IMR-90 (cell line): Measurements from ENCODE around the gene MRPS26.

Experiments
- CEBPB ChIP-seq: IDR thresholded peaks from 2 replicates; pipeline ENCODE4 v1.6.1; 2012; ENCODE audit warnings: low read depth, low read length, improper control_type of control experiment
- CHD1 ChIP-seq: IDR thresholded peaks from 2 replicates; pipeline ENCODE4 v1.6.1; 2012; ENCODE audit warnings: low read depth, low read length, improper control_type of control experiment
- FOS ChIP-seq: fragments of 150-350 bp; IDR thresholded peaks from 2 replicates; pipeline ENCODE4 v1.6.1; 2016; ENCODE audit warnings: low read depth, low read length
- MAZ ChIP-seq: IDR thresholded peaks from 2 replicates; pipeline ENCODE4 v1.6.1; 2012; ENCODE audit warnings: low read depth, mild to moderate bottlenecking, low read length, improper control_type of control experiment, moderate library complexity, borderline replicate concordance
- MXI1 ChIP-seq: IDR thresholded peaks from 2 replicates; pipeline ENCODE4 v1.6.1; 2012; ENCODE audit warnings: low read depth, mild to moderate bottlenecking, low read length, moderate library complexity, borderline replicate concordance
- POLR2A ChIP-seq: IDR thresholded peaks from 2 replicates; pipeline ENCODE4 v1.6.1; 2012; ENCODE audit warnings: mild to moderate bottlenecking, low read depth, low read length
- RAD21 ChIP-seq: IDR thresholded peaks from 2 replicates; pipeline ENCODE4 v1.6.1; 2012; ENCODE audit warnings: low read length, improper control_type of control experiment
- RFX5 ChIP-seq: IDR thresholded peaks from 2 replicates; pipeline ENCODE4 v1.8.0; 2012; ENCODE audit warnings: low read depth, mild to moderate bottlenecking, low read length, moderate library complexity
- TF ChIP-seq, protein P1 (sequence below): conservative IDR thresholded peaks from 2 replicates; pipeline ENCODE4 v1.5.1; 2012; ENCODE audit warnings: mild to moderate bottlenecking, low read depth, low read length, improper control_type of control experiment

DNA sequence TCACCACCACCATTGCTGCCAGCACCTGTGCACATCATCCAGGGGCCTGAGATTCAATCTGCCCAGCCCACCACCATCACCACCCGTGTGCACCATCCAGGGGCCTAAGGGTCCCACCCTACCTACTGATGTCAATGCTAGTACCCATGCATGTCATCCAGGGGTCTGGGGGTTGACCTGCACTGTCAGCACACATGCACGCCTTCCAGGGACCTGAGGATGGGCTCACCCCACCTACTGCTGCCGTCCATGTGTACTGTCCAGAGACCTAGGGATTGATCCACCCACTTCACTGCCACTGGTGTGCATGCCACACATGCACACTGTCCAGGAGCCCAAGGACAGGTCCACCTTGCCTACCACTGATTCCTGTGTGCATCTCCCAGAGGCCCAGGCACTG, 13.6 kb downstream of the MRPS26 start:
- no peak for TF ChIP-seq POLR2A
- TF ChIP-seq, protein P1, sequence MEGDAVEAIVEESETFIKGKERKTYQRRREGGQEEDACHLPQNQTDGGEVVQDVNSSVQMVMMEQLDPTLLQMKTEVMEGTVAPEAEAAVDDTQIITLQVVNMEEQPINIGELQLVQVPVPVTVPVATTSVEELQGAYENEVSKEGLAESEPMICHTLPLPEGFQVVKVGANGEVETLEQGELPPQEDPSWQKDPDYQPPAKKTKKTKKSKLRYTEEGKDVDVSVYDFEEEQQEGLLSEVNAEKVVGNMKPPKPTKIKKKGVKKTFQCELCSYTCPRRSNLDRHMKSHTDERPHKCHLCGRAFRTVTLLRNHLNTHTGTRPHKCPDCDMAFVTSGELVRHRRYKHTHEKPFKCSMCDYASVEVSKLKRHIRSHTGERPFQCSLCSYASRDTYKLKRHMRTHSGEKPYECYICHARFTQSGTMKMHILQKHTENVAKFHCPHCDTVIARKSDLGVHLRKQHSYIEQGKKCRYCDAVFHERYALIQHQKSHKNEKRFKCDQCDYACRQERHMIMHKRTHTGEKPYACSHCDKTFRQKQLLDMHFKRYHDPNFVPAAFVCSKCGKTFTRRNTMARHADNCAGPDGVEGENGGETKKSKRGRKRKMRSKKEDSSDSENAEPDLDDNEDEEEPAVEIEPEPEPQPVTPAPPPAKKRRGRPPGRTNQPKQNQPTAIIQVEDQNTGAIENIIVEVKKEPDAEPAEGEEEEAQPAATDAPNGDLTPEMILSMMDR = no peak
- TF ChIP-seq CEBPB = no peak
- no peak for TF ChIP-seq RAD21
- no peak for TF ChIP-seq MXI1
- TF ChIP-seq RFX5 = no peak
- TF ChIP-seq MAZ = no peak
- TF ChIP-seq FOS = no peak
- no peak for TF ChIP-seq CHD1
